Activated CD8-positive, alpha-beta memory T cell treated with anti-CD3 and anti-CD28 coated beads for 4 hours (primary cell): ENCODE results near the gene CFAP46.

Experiments used
- DNase-seq, 2 donors: peaks; one replicate each; pipeline ENCODE4 v3.0.0-alpha.2; 2020; ENCODE audit warnings: low read depth in 2 of 2

Gene CFAP46

GRCh38 chr10:132942101-132943057, at the start of gene CFAP46:
Gene CFAP46, minus strand, starts transcription at chr10:132942570. Its CDS starts 86 bp downstream, at chr10:132942484.
- no peak for DNase-seq

DNA sequence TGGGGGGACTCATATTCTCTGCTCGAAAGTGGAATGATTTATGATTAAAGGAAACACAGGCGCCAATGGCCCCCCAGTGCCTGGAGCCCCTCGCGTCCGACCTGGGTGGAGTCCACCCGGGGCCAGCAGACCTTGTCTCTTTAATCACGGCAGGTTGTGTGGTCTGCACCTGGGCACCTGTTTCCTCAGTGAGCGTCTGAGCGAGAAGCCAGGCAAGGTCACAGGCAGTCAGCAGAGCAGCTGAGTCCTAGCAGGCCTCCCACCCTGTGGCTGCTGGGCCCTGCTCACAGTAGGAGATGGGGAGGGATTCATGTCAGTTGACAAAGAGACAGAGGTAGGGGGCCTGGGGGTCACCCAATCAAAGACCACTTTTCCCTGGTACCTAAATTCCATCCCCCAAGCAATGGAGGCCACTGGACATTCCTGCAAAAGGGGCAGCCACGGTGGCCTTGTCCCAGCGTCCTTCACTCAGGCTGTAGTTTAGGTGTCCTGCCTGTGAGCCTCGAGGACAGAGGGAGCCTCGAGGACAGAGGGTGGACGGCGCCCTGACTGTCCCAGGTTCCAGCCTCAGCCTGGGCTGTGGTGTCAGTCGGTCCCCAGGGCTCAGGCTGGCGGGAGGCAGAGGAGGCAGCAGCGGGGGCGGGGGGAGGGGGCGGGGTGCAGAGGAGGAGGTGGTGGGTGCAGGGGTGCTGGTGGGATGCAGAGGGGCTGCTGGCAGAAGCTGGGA, 49.5 kb upstream of the CFAP46 start:
- DNase-seq, result no peak

GRCh38 chr10:132990684-132991545, 48.5 kb upstream of the CFAP46 start:
- DNase-seq, result no peak

GRCh38 chr10:132989476-132990415, 47.4 kb upstream of the CFAP46 start:
- DNase-seq, result no peak

- no peak for DNase-seq
Measured at GRCh38 chr10:132988988-132989387, 46.6 kb upstream of the CFAP46 start.

- DNase-seq, result no peak
Measured at GRCh38 chr10:132987671-132988571, 45.6 kb upstream of the CFAP46 start.

GRCh38 chr10:132986978-132987377, 44.6 kb upstream of the CFAP46 start:
- no peak for DNase-seq

GRCh38 chr10:132986576-132986975, 44.2 kb upstream of the CFAP46 start:
- no peak for DNase-seq

GRCh38 chr10:132986076-132986475, 43.7 kb upstream of the CFAP46 start:
- no peak for DNase-seq

- DNase-seq, result no peak
Measured at GRCh38 chr10:132985546-132985900, 43.2 kb upstream of the CFAP46 start.

DNA sequence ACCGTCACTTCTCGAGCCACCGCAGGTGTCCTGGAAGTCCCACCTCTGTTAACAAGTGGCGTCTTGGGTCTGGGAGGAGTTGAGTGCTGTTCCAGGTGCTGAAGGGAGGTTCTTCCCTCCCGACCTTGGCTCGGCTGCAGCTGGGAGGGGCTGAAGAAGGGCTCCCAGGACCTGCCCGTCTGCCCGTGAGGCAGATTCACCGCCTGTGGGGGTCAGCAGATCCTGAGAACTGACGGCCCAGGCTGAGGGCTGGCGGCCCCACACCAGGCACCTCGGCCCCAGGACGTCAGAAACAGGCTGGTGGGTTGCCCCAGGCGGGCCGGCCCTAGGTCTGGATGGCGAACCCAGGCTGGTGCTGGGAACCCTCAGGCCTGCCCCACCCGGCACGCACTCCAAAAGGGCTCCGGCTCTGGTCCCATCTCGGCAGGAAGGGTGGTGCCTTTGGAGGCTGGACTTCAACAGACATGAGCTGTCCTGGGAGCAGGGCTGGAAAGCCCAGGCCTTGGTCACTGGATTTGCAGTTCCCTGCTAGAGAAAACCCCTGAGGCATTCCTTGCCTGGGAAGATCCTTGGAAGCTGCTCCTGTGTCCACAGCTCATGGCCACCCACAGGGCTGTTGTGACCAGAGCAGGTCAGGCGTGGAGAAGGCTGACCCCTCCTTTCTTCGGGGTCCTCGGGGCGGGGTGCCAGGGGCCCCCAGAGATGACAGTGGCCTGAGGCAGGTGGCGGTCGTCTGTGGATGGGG, 42.6 kb upstream of the CFAP46 start:
- no peak for DNase-seq

GRCh38 chr10:132984008-132984295, 41.6 kb upstream of the CFAP46 start:
- DNase-seq, result no peak

DNA sequence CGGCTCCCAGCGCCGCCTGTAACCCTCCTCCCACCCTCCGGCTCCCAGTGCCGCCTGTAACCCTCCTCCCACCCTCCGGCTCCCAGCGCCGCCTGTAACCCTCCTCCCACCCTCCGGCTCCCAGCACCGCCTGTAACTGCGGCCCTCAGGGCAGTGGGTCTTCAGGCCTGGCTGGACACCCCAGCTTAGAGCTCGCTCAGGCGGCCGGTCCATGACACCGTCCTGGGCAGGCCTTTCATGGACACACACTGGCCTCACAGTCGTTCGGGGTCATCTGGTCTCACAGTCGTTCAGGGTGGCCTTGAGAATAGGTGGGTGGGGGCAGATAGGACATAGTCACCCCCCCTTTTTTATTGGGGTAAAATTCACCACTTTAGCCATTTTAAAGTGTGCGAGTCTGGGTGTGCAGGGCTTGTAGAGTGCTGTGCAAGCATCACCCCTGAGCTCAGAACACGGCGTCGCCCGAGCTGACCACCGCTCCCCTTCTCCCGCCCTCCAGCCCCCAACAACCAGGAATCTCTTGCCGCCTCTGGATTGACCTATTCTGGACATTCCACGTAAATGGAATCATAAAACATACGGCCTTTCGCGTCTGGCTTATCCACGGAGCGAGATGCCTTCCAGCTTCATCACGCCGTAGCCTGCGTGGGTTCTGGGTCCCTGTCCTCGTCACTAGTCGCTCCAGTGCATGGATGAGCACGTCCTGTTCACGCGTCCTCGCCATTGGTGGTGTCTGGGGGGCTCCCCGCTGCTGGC, 41.1 kb upstream of the CFAP46 start:
- DNase-seq, result no peak

DNA sequence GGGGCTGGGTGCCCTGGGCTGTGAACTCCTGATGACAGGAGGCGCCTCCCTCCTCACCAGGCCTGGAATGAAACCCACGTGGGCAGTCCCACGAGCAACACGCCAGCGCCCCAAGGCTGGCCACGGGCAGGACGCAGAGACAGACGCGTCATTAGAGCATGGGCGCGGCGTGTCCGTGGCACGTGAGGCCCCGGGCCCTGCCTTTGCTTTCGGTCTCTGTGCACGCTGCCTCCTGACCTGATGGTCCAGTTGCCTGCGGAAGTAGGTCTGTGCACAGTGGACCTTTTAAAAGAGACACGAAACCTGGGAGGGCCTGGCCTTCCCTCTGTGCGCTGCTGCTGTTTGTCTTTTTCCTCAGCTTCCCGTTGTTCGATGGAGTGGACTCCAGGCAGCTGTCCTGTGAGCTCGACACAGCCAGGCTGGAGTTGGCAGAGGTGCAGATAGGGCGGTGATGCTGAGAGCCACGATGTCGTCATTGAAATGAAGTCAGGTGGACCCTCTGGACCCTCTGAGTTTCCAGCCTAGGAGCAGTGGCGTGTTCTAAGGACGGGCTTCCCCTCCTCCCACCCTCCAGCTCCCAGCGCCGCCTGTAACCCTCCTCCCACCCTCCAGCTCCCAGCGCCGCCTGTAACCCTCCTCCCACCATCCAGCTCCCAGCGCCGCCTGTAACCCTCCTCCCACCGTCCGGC, 40.1 kb upstream of the CFAP46 start:
- no peak for DNase-seq

DNA sequence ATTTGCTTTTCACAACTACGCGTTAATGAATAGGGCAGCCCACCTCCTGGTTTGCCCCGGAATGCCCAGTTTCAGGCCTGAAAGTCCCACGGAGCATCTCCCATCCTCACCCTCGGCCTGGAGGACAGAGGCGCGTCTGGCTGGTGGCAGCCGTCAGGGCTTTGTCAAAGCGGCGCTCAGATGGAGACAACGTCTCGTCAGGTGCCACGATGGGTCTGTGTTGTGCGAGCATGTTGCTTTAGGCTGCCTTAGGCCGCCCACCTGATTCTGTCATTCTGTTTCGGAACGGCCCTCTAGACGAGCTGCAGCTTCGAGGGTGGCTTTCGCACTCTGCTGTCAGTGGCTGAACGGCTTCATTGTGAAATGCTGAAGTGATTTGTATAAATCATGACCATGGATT, 39.4 kb upstream of the CFAP46 start:
- DNase-seq, result no peak

GRCh38 chr10:132981173-132981555, 38.8 kb upstream of the CFAP46 start:
- no peak for DNase-seq

DNA sequence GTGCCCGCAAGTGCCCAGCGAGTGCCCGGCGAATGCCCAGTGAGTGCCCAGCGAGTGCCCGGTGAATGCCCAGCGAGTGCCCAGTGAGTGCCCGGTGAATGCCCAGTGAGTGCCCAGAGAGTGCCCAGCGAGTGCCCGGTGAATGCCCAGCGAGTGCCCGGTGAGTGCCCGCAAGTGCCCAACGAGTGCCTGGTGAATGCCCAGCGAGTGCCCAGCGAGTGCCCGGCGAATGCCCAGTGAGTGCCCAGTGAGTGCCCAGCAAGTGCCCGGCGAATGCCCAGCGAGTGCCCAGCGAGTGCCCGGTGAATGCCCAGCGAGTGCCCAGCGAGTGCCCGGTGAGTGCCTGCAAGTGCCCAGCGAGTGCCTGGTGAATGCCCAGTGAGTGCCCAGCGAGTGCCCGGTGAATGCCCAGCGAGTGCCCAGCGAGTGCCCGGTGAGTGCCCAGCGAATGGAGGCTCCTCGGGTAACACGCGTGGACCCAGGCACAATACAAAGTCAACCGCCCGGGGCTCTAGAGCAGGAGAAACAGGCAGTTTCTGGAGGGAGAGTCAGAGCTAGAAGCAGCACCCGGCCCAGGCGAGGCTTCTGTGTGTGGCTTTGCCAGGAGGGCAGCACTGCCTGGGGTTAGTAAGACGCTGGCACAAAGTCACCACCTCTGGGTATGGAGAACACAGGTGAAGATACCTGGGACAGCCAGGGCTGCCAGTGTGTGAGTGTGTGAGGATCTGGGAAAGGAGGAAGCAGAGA, 38.2 kb upstream of the CFAP46 start:
- no peak for DNase-seq
